CD4-positive, alpha-beta T cell (primary cell): ENCODE results near the gene MTTP. TPM values are rescaled to one million over a fixed set of nuclear protein-coding genes. Genes with fewer than 3 reads are reported as not detected.

Experiments used
- ATAC-seq: fragments of 200-7000 bp; cut with Tn5 transposase; one replicate; pipeline ENCODE4 v1.10.0; 2022; ENCODE audit warnings: mild to moderate bottlenecking; ENCODE audit not compliant: poor library complexity
- CTCF ChIA-PET: fragments of 350-600 bp; sonication (Branson Sonifier 250); formaldehyde crosslinking; loops from one replicate; lab custom pipeline; 2021; ENCODE audit warnings: antibody characterized with exemption, inconsistent platforms; lab: Charles Lee
- POLR2A ChIA-PET: fragments of 350-600 bp; sonication (Branson Sonifier 250); formaldehyde crosslinking; loops from one replicate; lab custom pipeline; 2021; ENCODE audit warnings: antibody characterized with exemption, inconsistent platforms; lab: Charles Lee
- DNase-seq, 14 experiments: peaks; one replicate each; pipeline ENCODE4 v3.0.0-alpha.2; 2013 to 2020; ENCODE audit warnings: mixed read lengths in 2 of 14
- H3K27ac ChIP-seq, 2 donors: one replicate each; pipeline versions ENCODE4 v1.5.1 to v1.7.0; 2013; ENCODE audit warnings: low read length in 2 of 2, low read depth in 1 of 2, mild to moderate bottlenecking in 1 of 2
- H3K27me3 ChIP-seq, 2 experiments: 1 replicate in 1 of 2; 2 replicates in 1 of 2; pipeline versions ENCODE4 v1.6.1 to v1.7.0; 2013; ENCODE audit warnings: low read length in 2 of 2, control low read depth in 1 of 2, mild to moderate bottlenecking in 1 of 2, moderate library complexity in 1 of 2; ENCODE audit not compliant: insufficient read depth in 2 of 2, control insufficient read depth in 1 of 2
- H3K36me3 ChIP-seq: one replicate; pipeline ENCODE4 v1.6.1; 2013; ENCODE audit warnings: low read length, control low read depth; ENCODE audit not compliant: insufficient read depth
- H3K4me1 ChIP-seq: one replicate; pipeline ENCODE4 v1.6.1; 2013; ENCODE audit warnings: low read length, control low read depth; ENCODE audit not compliant: insufficient read depth
- H3K4me3 ChIP-seq: one replicate; pipeline ENCODE4 v1.5.1; 2013; ENCODE audit warnings: mild to moderate bottlenecking, low read length, moderate library complexity
- H3K9me3 ChIP-seq, 2 experiments: 1 replicate in 1 of 2; 2 replicates in 1 of 2; pipeline versions ENCODE4 v1.6.1 to v1.7.0; 2013; ENCODE audit warnings: low read length in 2 of 2, mild to moderate bottlenecking in 2 of 2, control low read depth in 1 of 2, moderate library complexity in 1 of 2; ENCODE audit not compliant: control insufficient read depth in 1 of 2, insufficient read depth in 1 of 2
- H3K27ac Mint-ChIP-seq: one replicate; pipeline ENCODE4 v1.8.0; 2020; ENCODE audit warnings: mixed read lengths
- H3K27me3 Mint-ChIP-seq: one replicate; pipeline ENCODE4 v1.8.0; 2021; ENCODE audit warnings: mixed read lengths
- H3K36me3 Mint-ChIP-seq: one replicate; pipeline ENCODE4 v1.8.0; 2021; ENCODE audit warnings: low read depth, mixed read lengths
- H3K4me1 Mint-ChIP-seq: one replicate; pipeline ENCODE4 v1.8.0; 2021; ENCODE audit warnings: low read depth, mixed read lengths
- H3K4me3 Mint-ChIP-seq: one replicate; pipeline ENCODE4 v1.8.0; 2020; ENCODE audit warnings: mild to moderate bottlenecking, mixed read lengths
- H3K9me3 Mint-ChIP-seq: one replicate; pipeline ENCODE4 v1.8.0; 2020; ENCODE audit warnings: mixed read lengths
- intact Hi-C, 2 experiments: fragments of 100-400 bp; cut with DNase I in 1 of 2; cut with micrococcal nuclease in 1 of 2; formaldehyde crosslinking; loops; one replicate each; pipeline versions ENCODE4 v1.15.1 to v1.9.0; 2023 to 2025; cut with DNase I, micrococcal nuclease
- total RNA-seq, 174 experiments: library from RNA in 2 of 174; stranded (reverse) in 2 of 174; gene quantifications; one replicate each; pipeline ENCODE4 v1.2.3 and lab custom pipeline; 2021 to 2026
- TF ChIP-seq, protein P1 (sequence below): fragments of 200-600 bp; IDR thresholded peaks from one replicate; pipeline ENCODE4 v1.8.0; 2022; ENCODE audit warnings: antibody characterized with exemption, mild to moderate bottlenecking

Gene MTTP
- total RNA-seq, 2 experiments from 2014 or later, result not detected

DNA sequence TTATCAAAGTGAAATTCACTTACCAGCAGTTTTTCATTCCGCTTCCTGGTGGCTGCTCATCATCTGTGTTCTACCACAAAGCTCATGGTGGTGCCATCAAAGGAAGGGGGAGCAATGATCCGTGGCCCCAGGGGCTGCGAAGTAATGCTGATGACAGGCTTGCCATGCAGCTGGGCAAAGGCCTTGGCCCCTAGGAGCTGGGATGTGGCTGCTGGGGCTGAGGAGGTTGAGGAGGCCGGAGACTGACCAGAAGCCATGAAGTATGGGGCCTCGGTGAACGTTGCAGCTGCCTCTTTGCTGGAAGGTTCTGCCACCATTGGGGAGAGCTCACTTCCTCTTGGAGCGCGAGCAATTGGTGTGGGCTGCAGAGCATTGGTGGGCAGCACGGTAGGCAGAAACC lies 74.6 kb downstream of the MTTP start:
- H3K27ac ChIP-seq, result no peak overlapping the region
- ChIA-PET CTCF (no interaction called here), POLR2A (no interaction called here)
- peaks cover 0 to 13% of the 10 kb centered on the region in 2 experiments for H3K9me3 ChIP-seq
- no peaks in the 10 kb centered on the region for H3K36me3 Mint-ChIP-seq
- no peak overlapping the region for H3K4me3 ChIP-seq
- no peaks in the 10 kb centered on the region for H3K27me3 ChIP-seq
- no peaks in the 10 kb centered on the region for H3K4me1 Mint-ChIP-seq
- no peaks in the 10 kb centered on the region for H3K36me3 ChIP-seq
- TF ChIP-seq, protein P1, sequence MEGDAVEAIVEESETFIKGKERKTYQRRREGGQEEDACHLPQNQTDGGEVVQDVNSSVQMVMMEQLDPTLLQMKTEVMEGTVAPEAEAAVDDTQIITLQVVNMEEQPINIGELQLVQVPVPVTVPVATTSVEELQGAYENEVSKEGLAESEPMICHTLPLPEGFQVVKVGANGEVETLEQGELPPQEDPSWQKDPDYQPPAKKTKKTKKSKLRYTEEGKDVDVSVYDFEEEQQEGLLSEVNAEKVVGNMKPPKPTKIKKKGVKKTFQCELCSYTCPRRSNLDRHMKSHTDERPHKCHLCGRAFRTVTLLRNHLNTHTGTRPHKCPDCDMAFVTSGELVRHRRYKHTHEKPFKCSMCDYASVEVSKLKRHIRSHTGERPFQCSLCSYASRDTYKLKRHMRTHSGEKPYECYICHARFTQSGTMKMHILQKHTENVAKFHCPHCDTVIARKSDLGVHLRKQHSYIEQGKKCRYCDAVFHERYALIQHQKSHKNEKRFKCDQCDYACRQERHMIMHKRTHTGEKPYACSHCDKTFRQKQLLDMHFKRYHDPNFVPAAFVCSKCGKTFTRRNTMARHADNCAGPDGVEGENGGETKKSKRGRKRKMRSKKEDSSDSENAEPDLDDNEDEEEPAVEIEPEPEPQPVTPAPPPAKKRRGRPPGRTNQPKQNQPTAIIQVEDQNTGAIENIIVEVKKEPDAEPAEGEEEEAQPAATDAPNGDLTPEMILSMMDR, result no peak
- intact Hi-C loops, result no loop called here
- H3K27ac Mint-ChIP-seq, result no peak overlapping the region
- ATAC-seq (no peak), DNase-seq (no peak)
- no peak overlapping the region for H3K4me3 Mint-ChIP-seq
- no peaks in the 10 kb centered on the region for H3K9me3 Mint-ChIP-seq
- H3K27me3 Mint-ChIP-seq, result no peaks in the 10 kb centered on the region
- no peaks in the 10 kb centered on the region for H3K4me1 ChIP-seq

DNA sequence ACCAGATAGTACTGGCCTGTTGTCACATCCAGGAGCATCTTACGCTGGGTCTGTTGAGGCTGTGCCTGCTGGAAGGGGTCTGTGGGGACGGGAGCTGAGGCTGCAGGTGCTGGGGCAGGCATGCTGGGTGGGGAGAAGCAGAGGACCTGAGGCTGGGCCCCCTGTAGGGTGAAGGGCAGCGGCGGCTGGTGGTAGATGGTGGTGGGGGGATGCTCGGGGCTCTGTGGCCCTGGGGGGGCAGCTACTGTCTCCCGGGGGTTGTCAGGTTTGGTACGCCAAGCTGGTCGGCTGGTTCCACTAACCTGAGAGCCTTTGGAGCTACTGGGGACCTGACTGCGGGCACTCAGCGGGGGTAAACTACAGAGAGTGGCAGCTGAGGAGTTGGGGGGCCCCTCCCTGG lies 75.2 kb downstream of the MTTP start:
- H3K36me3 ChIP-seq, result no peaks in the 10 kb centered on the region
- peaks cover 0 to 15% of the 10 kb centered on the region in 2 experiments for H3K9me3 ChIP-seq
- TF ChIP-seq, protein P1, result no peak
- Mint-ChIP-seq H3K9me3 (no peaks in the 10 kb centered on the region), H3K4me1 (no peaks in the 10 kb centered on the region), H3K4me3 (no peak overlapping the region), H3K27ac (no peak overlapping the region), H3K36me3 (no peaks in the 10 kb centered on the region), H3K27me3 (no peaks in the 10 kb centered on the region)
- H3K27me3 ChIP-seq, result no peaks in the 10 kb centered on the region
- ChIA-PET POLR2A (no interaction called here), CTCF (no interaction called here)
- no peak overlapping the region for H3K27ac ChIP-seq
- no peak overlapping the region for H3K4me3 ChIP-seq
- no peak for DNase-seq
- intact Hi-C loops, result no loop called here
- no peaks in the 10 kb centered on the region for H3K4me1 ChIP-seq
- ATAC-seq, result no peak

GRCh38 chr4:99651016-99651769 lies 76.6 kb downstream of the MTTP start:
- H3K36me3 Mint-ChIP-seq, result no peaks in the 10 kb centered on the region
- H3K27ac Mint-ChIP-seq, result no peak overlapping the region
- no peaks in the 10 kb centered on the region for H3K9me3 Mint-ChIP-seq
- ATAC-seq, result no peak
- Histone ChIP-seq H3K27ac (no peak overlapping the region), H3K27me3 (no peaks in the 10 kb centered on the region), H3K4me3 (no peak overlapping the region), H3K4me1 (no peaks in the 10 kb centered on the region), H3K36me3 (no peaks in the 10 kb centered on the region), H3K9me3 (peaks cover 0 to 15% of the 10 kb centered on the region in 2 experiments)
- intact Hi-C loops, result no loop called here
- no peaks in the 10 kb centered on the region for H3K27me3 Mint-ChIP-seq
- no peaks in the 10 kb centered on the region for H3K4me1 Mint-ChIP-seq
- CTCF ChIA-PET, result no interaction called here
- no peak overlapping the region for H3K4me3 Mint-ChIP-seq
- no peak for DNase-seq
- TF ChIP-seq, protein P1, result no peak
- POLR2A ChIA-PET, result no interaction called here
